Naive thymus-derived CD8-positive, alpha-beta T cell (primary cell): ENCODE results near the gene LRRC28. TPM values are rescaled to one million over a fixed set of nuclear protein-coding genes. Genes with fewer than 3 reads are reported as not detected.

Source experiments
- ATAC-seq, 2 donors: fragments of 150-1000 bp; cut with Tn5 transposase in 1 of 2; sonication (Bioruptor Pico), chemical (Tn5 transposase) in 1 of 2; 1 replicate in 1 of 2; 2 replicates in 1 of 2; pipeline ENCODE4 v1.10.0; 2021; ENCODE audit warnings: mild to moderate bottlenecking in 2 of 2, moderate library complexity in 2 of 2
- POLR2A ChIA-PET: fragments of 350-600 bp; sonication (Branson Sonifier 250); formaldehyde crosslinking; loops from one replicate; lab custom pipeline; 2021; ENCODE audit warnings: antibody characterized with exemption; lab: Charles Lee
- DNase-seq, 10 donors: peaks; one replicate each; pipeline versions ENCODE4 v3.0.0 to v3.0.0-alpha.2; 2020 to 2022
- H3K27ac Mint-ChIP-seq, 10 donors: one replicate each; pipeline ENCODE4 v1.8.0; 2020 to 2022; ENCODE audit warnings: mild to moderate bottlenecking in 10 of 10, mixed read lengths in 10 of 10, moderate library complexity in 4 of 10, inconsistent platforms in 1 of 10
- H3K27me3 Mint-ChIP-seq, 5 donors: one replicate each; pipeline ENCODE4 v1.8.0; 2021 to 2022; ENCODE audit warnings: mixed read lengths in 5 of 5
- H3K36me3 Mint-ChIP-seq, 3 donors: one replicate each; pipeline ENCODE4 v1.8.0; 2020 to 2022; ENCODE audit warnings: mixed read lengths in 3 of 3, mild to moderate bottlenecking in 2 of 3, inconsistent platforms in 1 of 3
- H3K4me1 Mint-ChIP-seq, 4 donors: one replicate each; pipeline ENCODE4 v1.8.0; 2021 to 2022; ENCODE audit warnings: mixed read lengths in 4 of 4
- H3K4me3 Mint-ChIP-seq, 10 donors: one replicate each; pipeline ENCODE4 v1.8.0; 2020 to 2022; ENCODE audit warnings: mild to moderate bottlenecking in 10 of 10, mixed read lengths in 10 of 10, moderate library complexity in 6 of 10, inconsistent platforms in 1 of 10
- H3K9me3 Mint-ChIP-seq, 9 donors: one replicate each; pipeline ENCODE4 v1.8.0; 2020 to 2022; ENCODE audit warnings: mixed read lengths in 9 of 9, mild to moderate bottlenecking in 3 of 9, inconsistent platforms in 1 of 9, moderate library complexity in 1 of 9
- polyA plus RNA-seq, 3 donors: library from polyadenylated mRNA; unstranded; fragments of 300-500 nt; fragmentation: Illumina TruSeq; gene quantifications; one replicate each; pipeline ENCODE4 v1.2.3, GENCODE V29; 2021
- total RNA-seq, 8 experiments: library from RNA in 2 of 8; stranded (reverse) in 2 of 8; gene quantifications; one replicate each; pipeline ENCODE4 v1.2.3 and lab custom pipeline; 2021 to 2026

Gene LRRC28
- total and polyA plus RNA-seq, 5 experiments from 2014 or later = 14.9 to 21.4 (median 16.7) TPM

- Mint-ChIP-seq H3K36me3 (peaks cover 4 to 22% (median 19%) of the 10 kb centered on the region in 3 donors), H3K27ac (no peak overlapping the region), H3K4me3 (no peak overlapping the region), H3K27me3 (no peaks in the 10 kb centered on the region), H3K4me1 (peaks cover 4 to 17% (median 5%) of the 10 kb centered on the region in 4 donors), H3K9me3 (peaks cover 0 to 4% (median 0%) of the 10 kb centered on the region in 9 donors)
- no peak for ATAC-seq
- POLR2A ChIA-PET = no interaction called here
- no peak for DNase-seq
These were observed 110.4 kb downstream of the LRRC28 start for GRCh38 chr15:99361545-99362185.

GRCh38 chr15:99365242-99365641, 114.0 kb downstream of the LRRC28 start:
- ATAC-seq (peak; percentile 33 to 35), DNase-seq (peak in 2 of 10 donors; percentile 15 to 27)
- POLR2A ChIA-PET = interaction anchor here (0.8 kb wide), 1 partner anchor 265 kb away, joined by 3 read pairs; no protein-coding TSS in a partner anchor
- peaks cover 15 to 44% (median 27%) of the 10 kb centered on the region in 3 donors for H3K36me3 Mint-ChIP-seq
- no peak overlapping the region for H3K4me3 Mint-ChIP-seq
- H3K27me3 Mint-ChIP-seq = no peaks in the 10 kb centered on the region
- H3K9me3 Mint-ChIP-seq = peaks cover 0 to 20% (median 7%) of the 10 kb centered on the region in 9 donors
- H3K4me1 Mint-ChIP-seq = peaks cover 0 to 8% (median under 1%) of the 10 kb centered on the region in 4 donors
- no peak overlapping the region for H3K27ac Mint-ChIP-seq

- ATAC-seq (no peak), DNase-seq (no peak)
- no peaks in the 10 kb centered on the region for H3K27me3 Mint-ChIP-seq
- H3K4me1 Mint-ChIP-seq = peaks cover under 1 to 7% (median under 1%) of the 10 kb centered on the region in 4 donors
- peaks cover 0 to 20% (median 7%) of the 10 kb centered on the region in 9 donors for H3K9me3 Mint-ChIP-seq
- no peak overlapping the region for H3K4me3 Mint-ChIP-seq
- peaks cover 15 to 44% (median 27%) of the 10 kb centered on the region in 3 donors for H3K36me3 Mint-ChIP-seq
- peak overlapping the region in 2 of 10 donors; percentile 52 to 61 for H3K27ac Mint-ChIP-seq
- POLR2A ChIA-PET = interaction anchor here (0.8 kb wide), 1 partner anchor 264 kb away, joined by 3 read pairs; no protein-coding TSS in a partner anchor
These were observed 114.7 kb downstream of the LRRC28 start for GRCh38 chr15:99366013-99366412.

GRCh38 chr15:99368743-99369142, 117.5 kb downstream of the LRRC28 start:
- Mint-ChIP-seq H3K27ac (no peak overlapping the region), H3K9me3 (peaks cover 0 to 20% (median 7%) of the 10 kb centered on the region in 9 donors), H3K4me1 (peaks cover 9 to 20% (median 15%) of the 10 kb centered on the region in 4 donors), H3K27me3 (no peaks in the 10 kb centered on the region), H3K36me3 (peaks cover 11 to 43% (median 17%) of the 10 kb centered on the region in 3 donors), H3K4me3 (no peak overlapping the region)
- ATAC-seq = no peak
- POLR2A ChIA-PET = interaction anchor here (0.6 kb wide), 1 partner anchor 446 kb away, joined by 3 read pairs; no protein-coding TSS in a partner anchor
- no peak for DNase-seq

- Mint-ChIP-seq H3K27ac (no peak overlapping the region), H3K4me1 (peaks cover 9 to 20% (median 15%) of the 10 kb centered on the region in 4 donors), H3K27me3 (no peaks in the 10 kb centered on the region), H3K4me3 (no peak overlapping the region), H3K9me3 (peaks cover 0 to 20% (median 7%) of the 10 kb centered on the region in 9 donors), H3K36me3 (peaks cover 11 to 44% (median 13%) of the 10 kb centered on the region in 3 donors)
- POLR2A ChIA-PET = no interaction called here
- DNase-seq = no peak
- ATAC-seq = no peak
These were observed 117.9 kb downstream of the LRRC28 start for GRCh38 chr15:99369196-99369595.

- ATAC-seq = peak in 1 of 2 donors; percentile 36
- Mint-ChIP-seq H3K36me3 (peaks cover 10 to 52% (median 25%) of the 10 kb centered on the region in 3 donors), H3K27ac (peak overlapping the region in 8 of 10 donors; percentile 31 to 86 (median 60)), H3K4me3 (peak overlapping the region in 3 of 10 donors; percentile 1 to 24 (median 4)), H3K9me3 (peaks cover 6 to 35% (median 13%) of the 10 kb centered on the region in 9 donors), H3K4me1 (peaks cover 9 to 17% (median 13%) of the 10 kb centered on the region in 4 donors), H3K27me3 (no peaks in the 10 kb centered on the region)
- POLR2A ChIA-PET = no interaction called here
- DNase-seq = no peak
These were observed 120.2 kb downstream of the LRRC28 start for GRCh38 chr15:99371180-99372103.

- DNase-seq (no peak), ATAC-seq (no peak)
- Mint-ChIP-seq H3K4me3 (peak overlapping the region in 2 of 10 donors; percentile 4 to 50), H3K4me1 (peaks cover 10 to 28% (median 24%) of the 10 kb centered on the region in 4 donors), H3K27ac (peak overlapping the region in 5 of 10 donors; percentile 28 to 87 (median 72)), H3K36me3 (peaks cover 0 to 12% (median 2%) of the 10 kb centered on the region in 3 donors), H3K27me3 (no peaks in the 10 kb centered on the region), H3K9me3 (peaks cover 0 to 3% (median 0%) of the 10 kb centered on the region in 9 donors)
- POLR2A ChIA-PET = interaction anchor here (0.6 to 1.0 kb wide), 3 partner anchors 17 to 319 kb away, joined by 3 to 4 read pairs (median 3); no protein-coding TSS in a partner anchor
These were observed 133.9 kb downstream of the LRRC28 start for GRCh38 chr15:99385005-99385669.

GRCh38 chr15:99385865-99386264, 134.6 kb downstream of the LRRC28 start:
- peaks cover 0 to 3% (median 0%) of the 10 kb centered on the region in 9 donors for H3K9me3 Mint-ChIP-seq
- peak overlapping the region in 9 of 10 donors; percentile 21 to 87 (median 46) for H3K27ac Mint-ChIP-seq
- ATAC-seq (no peak), DNase-seq (no peak)
- H3K4me3 Mint-ChIP-seq = peak overlapping the region in 8 of 10 donors; percentile 22 to 60 (median 48)
- no peaks in the 10 kb centered on the region for H3K27me3 Mint-ChIP-seq
- POLR2A ChIA-PET = interaction anchor here (0.9 kb wide), 1 partner anchor 16 kb away, joined by 4 read pairs; no protein-coding TSS in a partner anchor
- peaks cover 0 to 9% (median 2%) of the 10 kb centered on the region in 3 donors for H3K36me3 Mint-ChIP-seq
- H3K4me1 Mint-ChIP-seq = peaks cover 10 to 28% (median 24%) of the 10 kb centered on the region in 4 donors

GRCh38 chr15:99386391-99386790, 135.1 kb downstream of the LRRC28 start:
- POLR2A ChIA-PET = no interaction called here
- Mint-ChIP-seq H3K27ac (peak overlapping the region in 9 of 10 donors; percentile 2 to 87 (median 41)), H3K4me3 (peak overlapping the region in 7 of 10 donors; percentile 22 to 52 (median 46)), H3K36me3 (peaks cover 0 to 9% (median 2%) of the 10 kb centered on the region in 3 donors), H3K27me3 (no peaks in the 10 kb centered on the region), H3K4me1 (peaks cover 8 to 28% (median 24%) of the 10 kb centered on the region in 4 donors), H3K9me3 (peaks cover 0 to 7% (median 0%) of the 10 kb centered on the region in 9 donors)
- no peak for DNase-seq
- no peak for ATAC-seq

- Mint-ChIP-seq H3K4me1 (peaks cover 8 to 28% (median 23%) of the 10 kb centered on the region in 4 donors), H3K27me3 (no peaks in the 10 kb centered on the region), H3K36me3 (peaks cover 2 to 15% (median 7%) of the 10 kb centered on the region in 3 donors), H3K4me3 (no peak overlapping the region), H3K9me3 (peaks cover 0 to 19% (median 9%) of the 10 kb centered on the region in 9 donors), H3K27ac (peak overlapping the region in 1 of 10 donors; percentile 28)
- ATAC-seq (no peak), DNase-seq (no peak)
- POLR2A ChIA-PET = interaction anchor here (0.9 kb wide), 1 partner anchor 21 kb away, joined by 4 read pairs; no protein-coding TSS in a partner anchor
These were observed 136.3 kb downstream of the LRRC28 start for GRCh38 chr15:99387421-99388168.

GRCh38 chr15:99390667-99391066, 139.4 kb downstream of the LRRC28 start:
- H3K4me3 Mint-ChIP-seq = no peak overlapping the region
- no peak for ATAC-seq
- no peak for DNase-seq
- H3K36me3 Mint-ChIP-seq = peaks cover 2 to 19% (median 18%) of the 10 kb centered on the region in 3 donors
- H3K4me1 Mint-ChIP-seq = peaks cover 6 to 19% (median 10%) of the 10 kb centered on the region in 4 donors
- POLR2A ChIA-PET = interaction anchor here (0.9 kb wide), 1 partner anchor 53 kb away, joined by 4 read pairs; no protein-coding TSS in a partner anchor
- H3K27ac Mint-ChIP-seq = no peak overlapping the region
- no peaks in the 10 kb centered on the region for H3K27me3 Mint-ChIP-seq
- peaks cover 5 to 40% (median 25%) of the 10 kb centered on the region in 9 donors for H3K9me3 Mint-ChIP-seq
